Panc1 (cell line): ENCODE measurements around the gene WDR75. TPM values are rescaled to one million over a fixed set of nuclear protein-coding genes. Genes with fewer than 3 reads are reported as not detected.

Experiments used
- ATAC-seq: fragments of 200-7000 bp; cut with Tn5 transposase; 2 replicates; pipeline ENCODE4 v1.9.1; 2020; ENCODE audit warnings: mild to moderate bottlenecking, moderate library complexity
- BruUV-seq: library from RNA; stranded (reverse); fragments of 400-500 nt; replicated peaks from 2 replicates; lab custom pipeline; 2021; lab: Mats Ljungman, UMichigan
- CTCF ChIA-PET: fragments of 300-600 bp; sonication (Branson Sonifier 250); formaldehyde crosslinking; loops from one replicate; lab custom pipeline; 2022; ENCODE audit warnings: antibody characterized with exemption; lab: Charles Lee
- POLR2A ChIA-PET: fragments of 300-600 bp; sonication (Branson Sonifier 250); formaldehyde crosslinking; loops from one replicate; lab custom pipeline; 2022; ENCODE audit warnings: antibody characterized with exemption; lab: Charles Lee
- DNase-seq: peaks from one replicate; pipeline ENCODE4 v3.0.0-alpha.2; 2010; ENCODE audit warnings: low read depth, low spot score
- H3K27ac ChIP-seq: 2 replicates; pipeline ENCODE4 v1.5.1; 2011; ENCODE audit warnings: mild to moderate bottlenecking, low read length, inconsistent platforms
- H3K27me3 ChIP-seq: fragments of 200-500 bp; sonication (Bioruptor generic); 2 replicates; pipeline ENCODE4 v1.6.0; 2014; ENCODE audit warnings: low read length, inconsistent platforms; ENCODE audit not compliant: control insufficient read depth, insufficient read depth
- H3K36me3 ChIP-seq: fragments of 200-500 bp; sonication (Bioruptor generic); 2 replicates; pipeline ENCODE4 v1.5.1; 2014; ENCODE audit warnings: inconsistent platforms, mild to moderate bottlenecking, low read length, moderate library complexity; ENCODE audit not compliant: control insufficient read depth, insufficient read depth
- H3K4me1 ChIP-seq: 2 replicates; pipeline ENCODE4 v1.5.1; 2011; ENCODE audit warnings: inconsistent platforms, mild to moderate bottlenecking, low read length, moderate library complexity; ENCODE audit not compliant: control insufficient read depth, insufficient read depth
- H3K4me3 ChIP-seq, 2 experiments: 2 replicates each; pipeline ENCODE4 v1.5.1; 2011 to 2012; ENCODE audit warnings: low read depth in 2 of 2, low read length in 2 of 2, mild to moderate bottlenecking in 2 of 2, inconsistent platforms in 1 of 2, moderate library complexity in 1 of 2
- H3K9me3 ChIP-seq: fragments of 200-500 bp; sonication (Bioruptor generic); 2 replicates; pipeline ENCODE4 v1.5.1; 2014; ENCODE audit warnings: low read depth, mild to moderate bottlenecking, inconsistent platforms, low read length, moderate library complexity; ENCODE audit not compliant: control insufficient read depth, insufficient read depth
- POLR2AphosphoS5 ChIP-seq: IDR thresholded peaks from 2 replicates; pipeline ENCODE4 v1.6.1; 2012; ENCODE audit warnings: mild to moderate bottlenecking, low read depth, low read length, moderate library complexity
- SIN3A ChIP-seq: IDR thresholded peaks from 2 replicates; pipeline ENCODE4 v1.6.1; 2012; ENCODE audit warnings: low read depth, mild to moderate bottlenecking, low read length, moderate library complexity, borderline replicate concordance; ENCODE audit not compliant: insufficient read depth
- TCF7L2 ChIP-seq: IDR thresholded peaks from 2 replicates; pipeline ENCODE4 v1.6.1; 2011; ENCODE audit warnings: mild to moderate bottlenecking, low read depth, low read length, inconsistent platforms
- in situ Hi-C: cut with HindIII; loops from 2 replicates; pipeline ENCODE4 v1.10.0; 2016; ENCODE audit warnings: low sequenced_read_pairs, low pct_unique_long_range_greater_than_20kb
- intact Hi-C: fragments of 100-400 bp; cut with micrococcal nuclease; formaldehyde crosslinking; loops from one replicate; pipeline ENCODE4 v1.10.0; 2022; ENCODE audit not compliant: unreplicated experiment
- total RNA-seq: library from RNA; stranded (reverse); gene quantifications from one replicate; pipeline ENCODE4 v1.2.1, GENCODE V29; 2021; ENCODE audit not compliant: unreplicated experiment
- TF ChIP-seq, protein P1 (sequence below): fragments of 450-650 bp; IDR thresholded peaks from 2 replicates; pipeline ENCODE4 v1.5.1; 2017; ENCODE audit warnings: mild to moderate bottlenecking
- TF ChIP-seq, protein P2 (sequence below), 2 experiments: IDR thresholded peaks; 2 replicates each; pipeline ENCODE4 v1.6.1; 2011 to 2012; ENCODE audit warnings: low read depth in 2 of 2, control low read depth in 1 of 2, low read length in 1 of 2, mild to moderate bottlenecking in 1 of 2, moderate library complexity in 1 of 2; ENCODE audit not compliant: insufficient read depth in 1 of 2

Gene WDR75
- total RNA-seq, 1 experiment from 2014 or later, result 58.3 TPM

DNA sequence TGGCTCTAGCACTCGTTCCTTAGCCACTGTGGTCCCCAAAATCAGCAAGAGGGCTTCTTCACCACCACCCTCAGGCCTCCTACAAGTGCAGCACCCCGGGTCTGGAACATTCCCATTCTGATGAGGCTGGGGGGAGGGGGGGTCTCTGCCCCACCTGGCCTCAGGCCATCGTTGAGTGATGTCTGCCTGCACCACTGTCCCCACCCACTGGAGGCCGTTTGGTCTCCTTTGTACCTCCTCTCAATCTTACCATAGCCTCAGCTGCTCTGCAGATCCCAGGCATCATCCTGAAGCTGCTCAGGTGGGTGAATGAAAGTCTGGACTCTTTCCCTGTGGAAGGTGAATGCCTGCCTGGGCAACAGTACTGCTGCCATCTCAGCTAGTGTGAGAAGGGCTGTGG is 42.3 kb downstream of the WDR75 start:
- CTCF ChIA-PET, result no interaction called here
- in situ Hi-C loops, result no loop called here
- ATAC-seq (no peak), DNase-seq (no peak)
- intact Hi-C loops, result no loop called here
- H3K4me1 ChIP-seq, result no peaks in the 10 kb centered on the region
- POLR2A ChIA-PET, result no interaction called here
- no peak for TF ChIP-seq SIN3A
- TF ChIP-seq, protein P1, sequence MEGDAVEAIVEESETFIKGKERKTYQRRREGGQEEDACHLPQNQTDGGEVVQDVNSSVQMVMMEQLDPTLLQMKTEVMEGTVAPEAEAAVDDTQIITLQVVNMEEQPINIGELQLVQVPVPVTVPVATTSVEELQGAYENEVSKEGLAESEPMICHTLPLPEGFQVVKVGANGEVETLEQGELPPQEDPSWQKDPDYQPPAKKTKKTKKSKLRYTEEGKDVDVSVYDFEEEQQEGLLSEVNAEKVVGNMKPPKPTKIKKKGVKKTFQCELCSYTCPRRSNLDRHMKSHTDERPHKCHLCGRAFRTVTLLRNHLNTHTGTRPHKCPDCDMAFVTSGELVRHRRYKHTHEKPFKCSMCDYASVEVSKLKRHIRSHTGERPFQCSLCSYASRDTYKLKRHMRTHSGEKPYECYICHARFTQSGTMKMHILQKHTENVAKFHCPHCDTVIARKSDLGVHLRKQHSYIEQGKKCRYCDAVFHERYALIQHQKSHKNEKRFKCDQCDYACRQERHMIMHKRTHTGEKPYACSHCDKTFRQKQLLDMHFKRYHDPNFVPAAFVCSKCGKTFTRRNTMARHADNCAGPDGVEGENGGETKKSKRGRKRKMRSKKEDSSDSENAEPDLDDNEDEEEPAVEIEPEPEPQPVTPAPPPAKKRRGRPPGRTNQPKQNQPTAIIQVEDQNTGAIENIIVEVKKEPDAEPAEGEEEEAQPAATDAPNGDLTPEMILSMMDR, result no peak
- TF ChIP-seq, protein P2, sequence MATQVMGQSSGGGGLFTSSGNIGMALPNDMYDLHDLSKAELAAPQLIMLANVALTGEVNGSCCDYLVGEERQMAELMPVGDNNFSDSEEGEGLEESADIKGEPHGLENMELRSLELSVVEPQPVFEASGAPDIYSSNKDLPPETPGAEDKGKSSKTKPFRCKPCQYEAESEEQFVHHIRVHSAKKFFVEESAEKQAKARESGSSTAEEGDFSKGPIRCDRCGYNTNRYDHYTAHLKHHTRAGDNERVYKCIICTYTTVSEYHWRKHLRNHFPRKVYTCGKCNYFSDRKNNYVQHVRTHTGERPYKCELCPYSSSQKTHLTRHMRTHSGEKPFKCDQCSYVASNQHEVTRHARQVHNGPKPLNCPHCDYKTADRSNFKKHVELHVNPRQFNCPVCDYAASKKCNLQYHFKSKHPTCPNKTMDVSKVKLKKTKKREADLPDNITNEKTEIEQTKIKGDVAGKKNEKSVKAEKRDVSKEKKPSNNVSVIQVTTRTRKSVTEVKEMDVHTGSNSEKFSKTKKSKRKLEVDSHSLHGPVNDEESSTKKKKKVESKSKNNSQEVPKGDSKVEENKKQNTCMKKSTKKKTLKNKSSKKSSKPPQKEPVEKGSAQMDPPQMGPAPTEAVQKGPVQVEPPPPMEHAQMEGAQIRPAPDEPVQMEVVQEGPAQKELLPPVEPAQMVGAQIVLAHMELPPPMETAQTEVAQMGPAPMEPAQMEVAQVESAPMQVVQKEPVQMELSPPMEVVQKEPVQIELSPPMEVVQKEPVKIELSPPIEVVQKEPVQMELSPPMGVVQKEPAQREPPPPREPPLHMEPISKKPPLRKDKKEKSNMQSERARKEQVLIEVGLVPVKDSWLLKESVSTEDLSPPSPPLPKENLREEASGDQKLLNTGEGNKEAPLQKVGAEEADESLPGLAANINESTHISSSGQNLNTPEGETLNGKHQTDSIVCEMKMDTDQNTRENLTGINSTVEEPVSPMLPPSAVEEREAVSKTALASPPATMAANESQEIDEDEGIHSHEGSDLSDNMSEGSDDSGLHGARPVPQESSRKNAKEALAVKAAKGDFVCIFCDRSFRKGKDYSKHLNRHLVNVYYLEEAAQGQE (IDR thresholded peaks at IDR 0.05; ENCODE audit: insufficient read depth in 1 of 2, low read depth in 2 of 2, low read length in 1 of 2), result no peak
- TF ChIP-seq TCF7L2, result no peak
- no peak for TF ChIP-seq POLR2AphosphoS5
- H3K27ac ChIP-seq, result no peak overlapping the region
- BruUV-seq, result no TSS peak
- no peaks in the 10 kb centered on the region for H3K36me3 ChIP-seq
- H3K27me3 ChIP-seq, result no peaks in the 10 kb centered on the region; the same call in 1 of the 2 replicates
- H3K9me3 ChIP-seq, result no peaks in the 10 kb centered on the region
- no peak overlapping the region for H3K4me3 ChIP-seq

DNA sequence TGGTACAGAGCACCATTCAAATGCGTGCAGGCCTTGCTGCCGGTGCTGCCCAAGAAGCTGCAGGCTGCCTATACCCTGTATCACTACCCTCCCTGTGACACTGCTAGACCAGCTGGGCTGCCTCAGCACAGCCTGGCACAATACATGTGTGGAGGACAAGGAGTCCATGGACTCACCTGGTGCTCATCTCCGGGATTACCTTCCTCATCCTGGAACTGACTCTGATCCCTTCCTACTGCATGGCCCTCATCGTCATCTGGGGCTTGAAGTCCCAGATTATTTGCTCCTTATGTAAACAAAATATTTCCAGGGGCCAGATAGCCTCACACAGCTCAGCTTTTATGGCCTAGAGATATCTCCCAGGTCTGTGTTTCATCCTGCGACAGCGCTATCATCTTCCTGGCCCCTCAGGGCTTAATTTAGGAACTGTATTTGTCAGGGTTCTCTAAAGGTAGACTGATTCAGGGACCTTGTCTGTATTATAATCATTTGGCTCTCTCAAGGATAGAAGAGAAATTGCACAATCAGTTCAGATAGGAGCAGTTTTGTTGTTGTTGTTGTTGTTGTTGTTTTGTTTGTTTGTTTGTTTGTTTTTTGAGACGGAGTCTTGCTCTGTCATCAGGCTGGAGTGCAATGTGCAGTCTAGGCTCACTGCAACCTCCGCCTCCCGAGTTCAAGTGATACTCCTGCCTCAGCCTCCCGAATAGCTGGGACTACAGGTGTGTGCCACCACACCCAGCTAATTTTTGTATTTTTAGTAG is 42.9 kb downstream of the WDR75 start:
- no TSS peak for BruUV-seq
- intact Hi-C loops, result no loop called here
- H3K4me1 ChIP-seq, result no peaks in the 10 kb centered on the region
- no peaks in the 10 kb centered on the region for H3K9me3 ChIP-seq
- in situ Hi-C loops, result no loop called here
- POLR2A ChIA-PET, result no interaction called here
- no peak overlapping the region for H3K4me3 ChIP-seq
- TF ChIP-seq, protein P1, result no peak
- TF ChIP-seq, protein P2 (IDR thresholded peaks at IDR 0.05; ENCODE audit: insufficient read depth in 1 of 2, low read depth in 2 of 2, low read length in 1 of 2), result no peak
- TF ChIP-seq TCF7L2, result no peak
- no peak for TF ChIP-seq SIN3A
- TF ChIP-seq POLR2AphosphoS5, result no peak
- H3K36me3 ChIP-seq, result no peaks in the 10 kb centered on the region
- CTCF ChIA-PET, result no interaction called here
- no peak overlapping the region for H3K27ac ChIP-seq
- H3K27me3 ChIP-seq, result no peaks in the 10 kb centered on the region; the same call in 1 of the 2 replicates
- no peak for ATAC-seq
- DNase-seq, result no peak
